GM21515 (cell line): ENCODE results near the gene WDR45B.

Experiments used
- ATAC-seq: cut with Tn5 transposase; IDR thresholded peaks from one replicate; pipeline ENCODE4 v1.9.1; 2021; ENCODE audit not compliant: unreplicated experiment

Gene WDR45B

DNA sequence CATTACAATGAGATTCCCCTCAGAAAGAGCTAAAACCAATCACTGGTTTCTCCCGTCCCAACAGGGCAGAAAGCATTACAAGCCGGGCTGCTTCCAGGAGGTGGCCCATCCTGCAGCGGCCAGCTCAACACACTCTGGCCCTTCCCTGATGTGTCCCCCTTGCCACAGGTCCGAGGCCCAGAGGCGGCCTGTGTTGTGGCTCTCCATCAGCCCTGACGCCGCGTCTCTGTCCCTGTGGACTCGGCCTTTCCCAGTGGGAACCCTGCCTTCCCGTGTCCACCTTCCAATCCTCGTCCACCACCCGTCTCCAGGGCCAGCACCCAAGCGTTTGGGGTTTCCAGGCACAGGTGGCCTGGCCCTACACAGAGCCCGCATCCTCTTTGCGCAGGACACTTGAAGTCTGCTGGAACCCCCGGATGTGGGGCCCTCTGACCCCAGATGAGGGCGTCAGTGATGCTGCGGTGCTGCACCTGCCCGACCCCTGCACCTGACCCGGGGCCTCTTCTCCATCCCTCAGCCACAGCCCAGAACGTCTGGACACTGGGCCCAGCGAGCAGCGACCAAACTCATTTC, 29.2 kb upstream of the WDR45B start:
- no peak for ATAC-seq

DNA sequence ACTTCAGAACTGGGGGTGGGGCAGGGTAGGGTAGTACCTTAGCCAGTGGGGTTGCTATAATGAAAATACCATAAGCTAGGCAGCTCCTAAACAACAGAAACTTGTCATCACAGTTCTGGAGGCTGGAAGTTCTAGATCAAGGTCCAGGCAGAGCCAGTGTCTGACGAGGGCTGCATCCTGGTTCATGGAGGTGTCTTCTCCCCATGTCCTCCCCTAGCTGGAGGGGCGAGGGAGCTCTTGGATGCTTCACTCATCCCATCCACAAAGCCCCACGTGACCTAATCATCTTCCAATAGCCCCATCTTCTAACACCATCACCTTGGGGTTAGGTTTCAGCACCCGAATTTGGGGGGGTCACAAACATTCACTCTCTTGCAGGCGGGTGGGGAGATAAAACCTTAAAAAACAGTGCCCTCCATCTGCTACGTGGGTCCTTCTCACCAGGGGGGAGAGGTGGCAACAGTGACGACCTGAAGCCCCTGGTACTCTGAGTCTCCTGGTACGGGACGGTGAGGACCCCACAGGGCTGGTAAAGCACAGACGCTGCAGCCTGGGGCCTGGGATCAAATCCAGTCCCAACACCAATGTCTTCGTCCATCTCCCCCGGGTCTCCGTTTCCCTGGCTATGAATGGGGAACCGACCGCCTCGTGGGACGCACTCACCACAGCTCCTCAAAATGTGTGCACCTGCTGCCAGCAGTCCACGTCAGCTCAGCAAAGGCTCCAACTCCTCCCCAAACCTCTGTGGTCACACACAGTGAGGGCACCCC, 27.4 kb upstream of the WDR45B start:
- ATAC-seq: no peak

DNA sequence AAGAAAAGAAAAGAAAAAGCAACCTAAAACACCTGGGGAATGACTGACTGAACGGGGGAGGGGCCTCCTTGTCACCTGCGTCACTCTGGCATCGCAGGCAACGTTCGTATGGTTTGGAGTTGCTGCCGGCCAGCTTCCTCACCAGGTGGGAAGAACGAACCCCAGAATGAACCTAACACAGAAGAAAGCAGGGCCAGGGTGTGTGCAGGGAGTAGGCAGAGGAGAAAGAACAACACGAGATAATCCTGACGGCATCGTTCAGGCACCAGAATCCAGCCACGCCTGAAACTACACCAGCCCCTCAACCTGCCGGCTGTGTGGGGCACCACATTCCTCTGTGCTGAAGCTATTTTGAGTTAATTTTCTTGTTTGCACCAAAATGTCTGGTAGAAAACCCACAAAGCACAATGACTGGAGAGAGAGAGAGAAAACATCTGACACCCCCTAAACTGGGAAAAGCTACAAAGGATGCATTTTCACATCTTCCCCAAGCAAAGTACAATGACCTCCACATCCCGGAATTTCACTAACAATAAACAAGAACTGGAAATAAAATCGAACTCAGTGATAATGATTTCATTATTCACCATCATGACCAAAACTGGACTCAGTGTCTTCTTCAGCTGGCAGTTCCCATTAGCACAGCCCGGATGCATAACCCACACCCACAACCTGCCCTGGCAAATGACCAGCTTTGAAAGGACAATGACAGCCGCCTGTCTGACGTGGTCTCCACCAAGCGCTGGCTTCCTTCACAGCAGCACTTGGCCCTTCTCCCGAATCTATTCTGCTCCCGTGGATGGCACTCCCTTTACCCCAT, 26.6 kb upstream of the WDR45B start:
- no peak for ATAC-seq

DNA sequence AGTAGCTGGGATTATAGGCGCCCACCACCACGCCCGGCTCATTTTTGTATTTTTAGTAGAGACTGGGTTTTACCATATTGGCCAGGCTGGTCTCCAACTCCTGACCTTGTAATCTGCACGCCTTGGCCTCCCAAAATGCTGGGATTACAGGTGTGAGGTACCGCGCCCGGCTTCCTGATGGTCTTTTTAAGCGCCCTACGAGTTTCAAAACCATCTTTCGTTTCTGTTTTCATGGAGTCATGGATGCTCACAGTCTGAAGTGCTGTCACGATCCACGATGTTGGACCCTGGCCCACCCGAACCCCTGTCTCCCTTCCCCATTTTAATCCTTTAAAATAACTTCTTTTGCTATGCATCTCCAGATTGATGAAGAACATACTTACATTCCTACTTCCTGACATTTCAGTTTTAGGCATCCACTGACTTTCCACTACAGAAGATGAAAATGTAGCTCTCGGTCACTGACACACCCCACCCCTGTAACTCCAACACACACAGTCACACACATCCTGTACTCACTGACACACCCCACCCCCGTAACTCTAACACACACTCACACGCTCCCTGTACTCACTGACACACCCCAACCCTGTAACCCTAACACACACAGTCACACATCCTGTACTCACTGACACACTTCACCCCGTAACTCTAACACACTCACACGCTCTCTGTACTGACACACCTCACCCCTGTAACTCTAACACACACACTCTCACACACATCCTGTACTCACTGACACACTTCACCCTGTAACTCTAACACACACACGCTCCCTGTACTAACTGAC, 22.6 kb upstream of the WDR45B start:
- no peak for ATAC-seq

DNA sequence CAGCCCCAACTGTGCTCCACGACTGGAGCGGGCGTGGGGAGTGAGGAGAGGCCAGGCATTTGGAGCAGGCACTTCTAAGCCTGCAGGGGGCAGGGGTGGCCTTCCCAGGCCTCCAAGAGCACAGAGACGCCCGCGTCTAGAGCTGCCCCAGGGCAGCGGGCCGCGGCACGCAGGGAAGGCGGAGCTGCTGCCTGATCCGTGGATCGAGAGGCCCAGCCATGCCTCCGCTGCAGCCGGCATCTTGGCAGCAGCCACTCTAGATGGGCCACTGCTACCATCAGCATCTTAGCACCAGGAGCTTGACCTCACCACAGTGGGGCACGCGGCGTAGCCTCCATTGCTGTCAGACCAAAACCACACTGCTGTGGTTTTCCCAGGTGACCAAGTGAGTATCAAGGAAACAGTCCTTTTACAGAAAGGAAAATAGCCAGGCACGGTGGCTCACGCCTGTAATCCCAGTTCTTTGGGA, 20.4 kb upstream of the WDR45B start:
- no peak for ATAC-seq

DNA sequence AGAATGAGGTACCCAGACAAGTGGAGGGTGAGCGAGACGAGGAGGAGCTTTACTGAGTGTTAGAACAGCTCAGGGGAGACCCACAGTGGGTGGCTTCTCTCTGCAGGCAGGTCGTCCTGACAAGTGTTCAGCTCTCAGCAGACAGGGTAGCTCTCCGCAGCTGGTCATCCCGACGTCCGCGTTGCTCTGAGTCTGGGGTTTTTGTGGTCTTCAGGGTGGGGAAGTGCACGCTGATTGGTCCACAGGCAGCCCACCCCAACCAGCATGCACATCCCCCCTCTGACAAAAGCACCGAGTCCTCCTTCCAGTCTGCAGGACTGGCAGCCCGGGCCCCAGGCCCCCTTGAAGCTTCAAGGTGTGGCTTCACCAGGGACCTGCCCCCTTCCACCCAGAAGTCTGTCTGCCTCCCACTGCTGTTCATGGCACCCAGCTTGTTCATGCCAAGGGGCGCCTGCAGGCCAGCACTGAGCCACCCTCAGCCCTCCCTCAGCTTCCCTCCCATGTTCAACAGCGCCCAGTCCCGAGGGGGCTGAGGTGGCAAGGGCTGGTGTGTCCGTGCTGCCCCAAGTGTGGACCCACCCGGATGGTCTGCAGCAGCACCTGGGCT, 19.9 kb upstream of the WDR45B start:
- ATAC-seq: no peak

DNA sequence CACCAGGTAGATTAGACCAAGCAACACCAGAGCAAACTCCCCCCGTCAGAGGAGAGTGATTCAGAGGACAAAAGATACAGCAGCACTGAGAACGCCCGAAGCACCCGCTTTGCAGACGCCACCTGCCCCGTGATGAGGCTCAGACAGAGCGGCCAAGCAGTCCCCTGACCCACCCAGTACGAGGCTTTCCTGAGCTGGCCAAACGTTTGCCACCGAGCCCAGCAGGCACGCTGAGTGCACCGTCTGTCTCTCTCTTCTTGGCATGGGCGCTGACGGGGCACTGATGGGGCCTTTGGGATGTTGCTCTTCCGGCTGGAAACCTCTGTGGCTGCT, 19.4 kb upstream of the WDR45B start:
- no peak for ATAC-seq

DNA sequence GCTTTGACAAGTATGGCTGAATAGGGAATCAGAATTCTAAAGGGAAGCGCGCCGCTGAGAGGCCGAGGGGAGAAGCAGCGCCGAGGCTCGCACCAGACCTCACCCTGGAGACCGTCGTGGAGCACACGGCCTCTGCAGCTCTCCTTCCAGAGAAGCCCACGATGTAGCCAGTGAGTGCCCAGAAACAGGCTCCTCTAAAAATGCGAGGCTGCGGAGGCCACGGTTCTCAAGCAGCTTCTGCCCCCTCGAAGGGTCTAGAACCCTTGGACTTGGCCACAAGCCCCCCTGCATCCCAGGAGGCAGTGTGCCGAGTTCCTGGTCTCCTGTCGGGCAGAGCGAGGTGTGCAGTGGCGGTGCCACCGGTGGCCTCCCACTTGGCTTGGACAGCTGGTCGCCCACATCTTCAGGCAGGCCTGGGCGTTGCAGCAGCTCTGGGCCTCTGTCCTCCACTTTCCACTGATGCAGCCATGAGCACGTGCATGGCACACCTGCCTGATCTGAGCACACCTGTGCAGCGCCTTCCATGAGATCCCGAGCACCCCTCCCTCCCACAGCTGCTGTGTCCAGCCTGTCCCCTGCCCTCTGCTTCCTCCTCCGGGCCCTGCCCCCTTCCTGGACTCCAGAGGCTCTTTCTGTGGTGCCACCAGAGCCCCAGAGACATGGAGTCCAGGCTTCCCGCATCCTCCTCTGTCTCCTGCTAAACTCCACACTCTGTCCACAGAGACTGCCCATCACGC, 18.9 kb upstream of the WDR45B start:
- ATAC-seq: no peak

DNA sequence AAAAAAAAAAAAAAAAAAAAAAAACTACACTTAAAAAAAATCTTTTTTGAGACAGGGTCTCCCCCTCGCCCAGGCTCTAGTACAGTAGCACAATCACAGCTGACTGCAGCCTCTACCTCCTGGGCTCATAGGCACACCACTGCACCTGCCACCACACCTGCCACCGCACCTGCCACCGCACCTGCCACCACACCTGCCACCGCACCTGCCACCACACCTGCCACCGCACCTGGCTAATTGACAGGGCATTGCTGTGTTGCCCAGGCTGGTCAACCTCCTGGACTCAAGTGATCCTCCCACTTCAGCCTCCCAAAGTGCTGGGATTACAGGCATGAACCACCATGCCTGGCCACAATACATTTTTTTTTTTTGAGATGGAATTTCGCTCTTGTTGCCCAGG, 17.6 kb upstream of the WDR45B start:
- no peak for ATAC-seq

DNA sequence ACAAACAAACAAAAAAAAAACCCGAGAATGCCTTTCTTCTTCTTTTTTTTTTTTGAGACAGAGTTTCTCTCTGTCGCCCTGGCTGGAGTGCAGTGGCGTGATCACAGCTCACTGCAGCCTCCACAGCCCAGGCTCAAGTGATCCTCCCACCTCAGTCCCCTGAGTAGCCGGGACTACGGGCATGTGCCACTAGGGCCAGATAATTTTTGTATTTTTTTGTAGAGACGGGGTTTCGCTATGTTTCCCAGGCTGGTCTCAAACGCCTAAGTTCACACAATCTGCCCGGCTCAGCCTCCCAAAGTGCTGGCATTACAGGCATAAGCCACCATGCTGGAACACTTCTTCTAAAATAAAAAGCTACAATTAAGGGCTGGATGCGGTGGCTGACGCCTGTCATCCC, 17.0 kb upstream of the WDR45B start:
- ATAC-seq: no peak

DNA sequence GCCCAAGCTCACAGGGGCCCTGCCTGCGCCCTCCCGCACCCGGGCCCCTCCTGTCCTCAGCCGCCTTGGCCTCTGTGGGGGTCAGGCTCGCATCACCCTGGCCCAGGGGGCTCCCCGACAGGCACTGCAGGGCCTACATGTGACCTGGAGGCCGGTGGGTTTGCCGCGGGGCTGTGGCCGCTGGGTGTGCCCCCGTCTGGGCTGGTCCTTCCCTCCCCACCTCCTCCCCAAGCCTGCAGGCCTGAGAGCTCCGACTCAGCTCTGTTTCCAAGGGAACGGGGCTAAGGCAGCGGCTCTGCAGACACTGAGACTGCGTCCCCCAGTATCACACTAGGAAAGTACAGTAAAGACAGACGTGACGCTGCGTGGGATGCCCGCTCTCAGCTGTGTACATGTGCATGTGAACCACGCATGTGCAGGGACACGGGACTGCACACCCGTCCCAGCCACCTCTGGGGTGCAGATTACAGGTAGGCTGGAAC, 16.5 kb upstream of the WDR45B start:
- ATAC-seq: no peak

DNA sequence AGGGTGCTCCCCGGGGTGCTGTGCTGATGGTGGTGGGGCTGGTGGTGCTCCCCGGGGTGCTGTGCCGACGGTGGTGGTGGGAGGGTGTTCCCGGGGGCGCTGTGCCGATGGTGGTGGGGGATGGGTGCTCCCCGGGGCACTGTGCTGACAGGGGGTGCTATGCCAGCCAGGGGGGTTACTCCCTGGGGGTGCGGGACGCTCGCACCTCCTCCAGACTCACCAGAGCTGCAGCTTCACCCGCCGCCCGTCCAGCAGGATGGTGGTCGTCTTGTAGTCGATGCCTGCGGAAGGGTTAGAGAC, 16.0 kb upstream of the WDR45B start:
- no peak for ATAC-seq

DNA sequence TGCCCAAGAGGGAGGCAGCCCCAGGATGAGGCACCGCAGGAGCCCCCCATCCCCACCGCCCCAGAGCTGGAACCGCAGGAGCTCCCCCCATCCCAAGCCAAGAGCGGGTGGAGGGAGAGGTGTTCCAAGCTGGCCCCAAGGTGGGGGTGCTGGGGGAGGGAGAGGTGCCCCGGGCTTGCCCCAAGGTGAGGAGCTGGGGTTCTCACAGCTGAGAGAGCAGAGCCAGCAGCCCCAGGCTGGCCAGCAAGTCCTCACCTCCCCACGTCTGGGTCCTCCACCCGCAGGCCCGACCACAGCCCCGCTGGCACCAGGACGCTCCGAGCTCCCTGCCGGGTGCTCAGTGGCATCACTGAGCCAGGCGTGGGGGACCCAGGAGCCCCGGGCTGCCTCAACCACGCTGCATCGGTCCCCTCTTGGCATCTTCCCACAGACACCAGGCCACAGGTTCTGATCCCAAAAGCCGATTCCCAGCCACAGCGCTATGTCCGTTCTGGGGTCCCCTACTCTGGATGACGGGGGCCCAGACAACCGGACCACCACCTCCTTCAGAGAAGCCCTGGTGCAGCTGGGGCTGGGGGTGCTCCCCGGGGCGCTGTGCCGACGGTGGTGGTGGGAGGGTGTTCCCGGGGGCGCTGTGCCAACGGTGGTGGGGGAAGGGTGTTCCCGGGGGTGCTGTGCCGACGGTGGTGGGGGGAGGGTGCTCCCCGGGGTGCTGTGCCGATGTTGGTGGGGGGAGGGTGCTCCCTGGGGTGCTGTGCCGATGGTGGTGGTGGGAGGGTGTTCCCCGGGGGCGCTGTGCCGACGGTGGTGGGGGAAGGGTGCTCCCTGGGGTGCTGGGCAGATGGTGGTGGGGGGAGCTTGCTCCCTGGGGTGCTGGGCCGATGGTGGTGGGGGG, 15.4 kb upstream of the WDR45B start:
- ATAC-seq: no peak

DNA sequence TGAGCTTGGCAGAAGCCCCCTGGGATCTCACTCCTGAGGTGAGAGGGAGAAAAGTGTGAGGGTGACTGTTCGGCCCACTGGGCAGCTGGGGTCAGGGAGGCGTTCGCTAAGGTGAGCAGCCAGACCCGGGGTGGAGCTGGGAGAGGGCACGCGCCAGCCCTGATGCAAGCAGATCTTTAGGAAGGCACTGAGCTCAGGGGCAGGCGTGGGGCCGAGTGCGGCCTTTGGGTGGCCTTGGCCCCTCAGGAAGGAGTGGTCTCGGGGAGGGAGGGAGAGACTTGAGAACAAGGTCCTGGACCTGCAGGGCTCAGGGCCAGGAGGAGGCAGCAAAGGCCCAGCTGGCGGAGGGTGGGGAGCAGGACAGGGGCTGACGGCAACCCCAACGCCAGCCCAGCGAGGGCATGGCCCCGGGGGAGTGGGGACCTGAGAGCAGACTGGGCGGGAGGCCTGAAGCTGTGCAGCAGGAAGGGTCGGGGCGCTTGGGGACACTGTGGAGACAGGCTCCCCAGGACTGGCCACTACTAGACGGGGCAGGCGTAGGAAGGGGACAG, 14.5 kb upstream of the WDR45B start:
- no peak for ATAC-seq

DNA sequence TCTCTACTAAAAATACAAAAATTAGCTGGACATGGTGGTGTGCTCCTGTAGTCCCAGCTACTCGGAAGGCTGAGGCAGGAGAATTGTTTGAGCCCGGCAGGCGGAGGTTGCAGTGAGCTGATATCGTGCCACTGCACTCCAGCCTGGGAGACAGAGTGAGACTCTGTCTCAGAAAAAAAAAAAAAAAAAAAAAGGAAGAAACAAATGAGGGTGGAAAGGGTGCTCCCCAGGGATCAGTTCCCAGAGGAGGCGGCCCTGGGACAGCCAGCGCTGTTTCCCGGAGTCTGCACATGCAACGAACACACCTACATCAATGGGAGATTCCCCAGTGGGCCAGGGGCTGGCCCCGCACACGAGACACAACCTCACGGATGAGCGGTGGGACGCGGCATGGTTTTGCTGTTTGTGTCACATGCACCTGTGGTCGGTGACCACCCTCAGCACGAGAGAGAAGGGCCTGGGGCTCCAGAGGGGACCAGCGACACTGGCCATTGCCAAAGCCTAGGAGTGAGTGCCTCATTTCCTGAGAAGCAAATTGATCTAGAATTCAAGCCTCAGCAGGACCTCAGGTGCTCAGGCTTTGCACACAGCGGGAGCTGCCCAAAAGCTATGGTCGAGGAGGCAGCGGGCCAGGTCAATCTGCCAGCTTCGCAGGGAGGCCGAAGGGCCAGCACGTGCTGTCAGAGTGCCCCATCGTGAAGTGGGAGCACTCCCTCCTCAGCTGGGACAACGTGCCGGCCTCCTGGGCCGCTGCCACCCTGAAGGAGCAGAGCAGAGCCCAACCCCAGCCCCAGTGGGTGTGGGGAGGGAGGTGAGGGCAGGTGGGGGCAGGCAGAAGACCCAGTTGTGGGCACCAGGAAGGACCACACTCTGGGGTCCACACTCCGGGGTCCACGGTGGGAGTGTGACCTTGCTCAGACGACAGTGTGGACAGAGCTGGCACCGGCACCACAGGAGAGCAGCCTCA, 13.8 kb upstream of the WDR45B start:
- no peak for ATAC-seq

DNA sequence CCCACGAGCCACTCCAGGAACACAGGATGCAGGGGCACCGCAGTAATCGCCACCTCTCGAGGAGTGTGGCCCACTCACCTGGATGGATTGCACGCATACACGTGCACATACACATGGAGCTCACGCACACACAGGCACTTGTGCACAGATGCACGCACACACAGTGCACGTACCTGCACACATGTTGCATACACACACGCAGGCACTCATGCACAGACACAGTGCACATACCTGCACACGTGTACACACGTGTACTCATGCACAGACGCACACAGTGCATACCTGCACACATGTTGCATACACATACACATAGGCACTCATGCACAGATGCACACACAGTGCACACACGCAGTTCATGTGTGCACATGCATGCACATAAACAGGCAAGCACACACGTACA, 11.6 kb upstream of the WDR45B start:
- no peak for ATAC-seq

DNA sequence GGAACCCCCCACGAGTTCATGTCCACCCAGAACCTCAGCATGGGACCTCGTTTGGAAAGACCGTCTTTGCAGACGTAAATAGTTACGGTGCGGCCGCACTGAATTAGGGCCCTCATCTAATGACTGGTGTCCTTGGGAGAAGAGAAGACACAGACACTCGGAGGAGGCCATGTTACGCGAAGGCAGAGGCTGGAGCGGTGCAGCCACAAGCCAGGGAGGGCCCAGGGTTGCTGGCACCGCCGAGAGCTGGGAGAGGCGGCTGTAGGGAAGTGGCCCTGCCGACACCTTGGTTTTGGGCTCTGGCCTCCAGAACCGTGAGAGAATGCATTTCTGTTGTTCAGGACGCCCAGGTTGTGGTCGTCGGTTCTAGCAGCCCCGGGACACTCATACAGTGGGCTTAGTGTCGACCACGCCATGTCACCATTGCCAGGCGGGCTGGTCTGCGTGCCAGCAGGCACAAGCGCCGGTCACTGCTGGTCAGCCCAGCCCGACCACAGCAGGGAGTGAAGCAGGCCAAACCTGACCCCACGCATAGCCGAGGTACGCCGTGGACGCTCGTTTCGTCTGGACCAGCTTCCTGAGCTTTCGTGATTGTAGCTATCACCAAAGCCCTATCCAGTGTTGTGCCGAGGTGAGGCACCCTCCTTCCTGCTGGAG, 10.7 kb upstream of the WDR45B start:
- ATAC-seq: no peak
